GM12892 (cell line): ENCODE results near the gene TBC1D25.
"Not testable (repeated sequence)": the region's sequence is repeated elsewhere in the genome, so short reads cannot be mapped to it uniquely, and the experiment has no call there.

Experiments used
- DNase-seq: peaks from one replicate; pipeline ENCODE4 v3.0.0; 2011; ENCODE audit not compliant: insufficient read length
- FAIRE-seq: peaks from 2 replicates; lab custom pipeline; 2011; peaks lifted over from hg19 to GRCh38; lab: Jason Lieb, UNC
- POLR2A ChIP-seq: IDR thresholded peaks from 2 replicates; pipeline ENCODE4 v1.6.1; 2011; ENCODE audit warnings: low read depth, low read length, control low read depth
- POLR2AphosphoS5 ChIP-seq: IDR thresholded peaks from 2 replicates; pipeline ENCODE4 v1.6.1; 2011; ENCODE audit warnings: low read depth, low read length, control low read depth
- TAF1 ChIP-seq: IDR thresholded peaks from 2 replicates; pipeline ENCODE4 v1.6.1; 2011; ENCODE audit warnings: low read depth, mild to moderate bottlenecking, control low read depth, low read length, borderline replicate concordance

TBC1D25 gene

DNA sequence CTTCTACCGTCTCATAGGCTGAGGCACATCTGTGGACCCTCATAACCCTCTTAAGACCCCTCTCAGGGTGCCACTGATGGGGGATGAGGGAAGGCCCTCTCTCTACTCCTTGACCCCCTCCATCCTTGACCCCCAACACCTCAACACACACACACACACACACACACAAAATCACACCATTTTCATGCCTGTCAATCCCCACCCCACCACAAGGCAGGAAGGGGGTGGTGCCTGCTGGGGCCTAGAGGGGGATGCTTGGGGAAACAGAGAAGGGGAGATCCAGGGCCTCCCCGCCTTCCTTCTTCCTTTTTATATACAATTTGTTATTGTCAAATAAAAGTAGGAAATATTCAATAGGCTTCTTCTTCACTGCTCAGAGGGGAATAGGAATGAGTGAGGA lies 19.1 kb upstream of the TBC1D25 start:
- TF ChIP-seq POLR2AphosphoS5 (no peak), TAF1 (no peak), POLR2A (no peak)
- DNase-seq: no peak
- FAIRE-seq: peak; percentile 9

DNA sequence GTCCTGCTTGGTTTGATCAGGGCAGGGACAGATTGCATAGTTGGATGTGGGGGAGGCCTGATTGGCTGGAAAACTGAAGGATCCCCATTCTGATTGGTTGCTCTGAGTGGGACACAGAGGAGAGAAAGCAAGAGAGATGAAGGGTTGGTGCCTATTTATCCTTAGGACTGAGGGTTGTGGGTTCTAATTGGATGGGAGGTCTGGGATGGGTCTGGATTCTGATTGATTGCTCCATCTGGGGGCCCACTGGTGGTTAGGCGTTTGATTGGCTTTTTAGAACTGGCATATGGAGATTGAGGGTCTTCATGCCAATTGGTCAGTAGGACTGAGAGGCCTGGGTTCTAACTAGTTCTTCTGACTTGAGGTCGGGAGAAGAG lies 18.6 kb upstream of the TBC1D25 start:
- no peak for FAIRE-seq

DNA sequence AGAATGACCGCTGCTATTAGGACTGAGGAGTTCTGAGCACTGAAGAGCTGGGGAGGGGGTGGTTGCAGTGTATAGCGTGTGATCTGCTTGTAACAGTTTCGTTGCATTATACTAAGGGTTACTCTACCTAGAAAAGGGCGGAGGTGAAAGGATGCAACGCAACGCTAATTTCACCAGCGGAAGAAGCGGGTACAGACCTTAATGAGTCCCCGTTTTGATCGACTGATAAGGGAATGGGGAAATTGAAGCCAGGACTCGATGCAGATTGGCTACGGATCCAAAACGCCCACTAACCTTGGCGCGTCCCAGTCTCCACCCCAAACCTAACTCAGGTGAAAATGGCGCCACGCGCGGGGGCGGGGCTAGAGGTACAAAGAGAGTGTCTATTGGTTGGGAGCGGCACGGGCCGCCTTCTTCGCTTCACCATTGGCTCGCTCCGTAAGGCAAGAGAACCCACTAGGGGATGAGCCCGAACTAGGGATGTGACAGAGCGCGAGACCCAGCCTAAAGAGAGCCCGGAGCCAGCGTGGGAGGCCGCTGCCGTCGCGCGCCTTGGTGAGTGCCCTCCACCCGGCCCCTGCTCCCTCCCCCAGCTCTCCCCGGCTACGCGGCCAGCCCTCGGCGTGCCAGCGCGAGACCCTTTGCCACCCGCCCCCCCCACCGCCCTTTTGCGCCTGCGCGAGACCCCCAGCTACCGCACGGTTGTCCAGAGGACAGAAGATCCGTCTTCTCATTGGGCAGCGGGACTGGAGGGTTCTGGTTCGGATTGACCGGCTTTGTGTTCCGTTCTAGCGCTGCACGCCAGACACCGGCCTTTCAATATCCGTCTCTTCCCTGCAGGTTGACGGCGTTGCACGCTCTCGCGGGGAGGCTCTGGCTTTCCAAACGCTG lies 17.9 kb upstream of the TBC1D25 start, which contains the start of gene EBP:
Gene EBP, plus strand, starts transcription at position 456 of the 891 bp plus-strand sequence. CDS start 1,964 bp downstream, outside the sequence.
- peak; percentile 84 for DNase-seq
- TF ChIP-seq POLR2AphosphoS5: peak; percentile 47; the same call in 1 of the 2 replicates
- TF ChIP-seq POLR2A: peak; percentile 79; the same call in 1 of the 2 replicates
- no peak for TF ChIP-seq TAF1
- peak; percentile 84 for FAIRE-seq

More for the DNA sequence above, 18.6 kb upstream of the TBC1D25 start:
- DNase-seq: no peak
- TF ChIP-seq TAF1: no peak
- no peak for TF ChIP-seq POLR2A
- TF ChIP-seq POLR2AphosphoS5: no peak

DNA sequence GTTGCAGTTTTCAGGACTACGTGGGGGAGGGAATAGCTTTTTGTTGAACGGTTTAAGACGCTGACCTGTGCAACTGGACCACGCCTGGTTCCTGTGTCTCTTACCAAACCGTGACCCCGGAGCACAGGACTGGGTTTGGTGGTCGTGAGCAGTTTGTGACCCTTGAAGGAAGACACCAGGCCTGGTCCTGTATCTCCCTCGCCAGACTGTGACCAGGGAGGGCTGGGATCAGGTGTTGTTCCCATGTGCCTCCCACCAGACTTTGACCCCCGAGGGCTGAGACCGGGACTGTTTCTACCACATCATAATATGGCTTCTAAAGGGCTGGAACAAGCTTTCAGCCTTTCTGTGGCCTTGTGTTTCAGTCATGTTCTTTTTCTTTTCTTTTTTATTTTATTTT lies 17.2 kb upstream of the TBC1D25 start:
- FAIRE-seq (no peak), DNase-seq (no peak)
- no peak for TF ChIP-seq POLR2A
- no peak for TF ChIP-seq POLR2AphosphoS5
- TF ChIP-seq TAF1: no peak

DNA sequence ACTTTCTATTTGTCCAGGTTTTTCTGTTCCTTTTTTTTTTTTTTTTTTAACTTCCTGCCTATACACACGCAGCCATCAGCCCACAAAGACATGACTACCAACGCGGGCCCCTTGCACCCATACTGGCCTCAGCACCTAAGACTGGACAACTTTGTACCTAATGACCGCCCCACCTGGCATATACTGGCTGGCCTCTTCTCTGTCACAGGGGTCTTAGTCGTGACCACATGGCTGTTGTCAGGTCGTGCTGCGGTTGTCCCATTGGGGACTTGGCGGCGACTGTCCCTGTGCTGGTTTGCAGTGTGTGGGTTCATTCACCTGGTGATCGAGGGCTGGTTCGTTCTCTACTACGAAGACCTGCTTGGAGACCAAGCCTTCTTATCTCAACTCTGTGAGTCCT lies 15.8 kb upstream of the TBC1D25 start:
- no peak for DNase-seq
- TF ChIP-seq TAF1: no peak
- TF ChIP-seq POLR2AphosphoS5: no peak
- TF ChIP-seq POLR2A: no peak
- no peak for FAIRE-seq

DNA sequence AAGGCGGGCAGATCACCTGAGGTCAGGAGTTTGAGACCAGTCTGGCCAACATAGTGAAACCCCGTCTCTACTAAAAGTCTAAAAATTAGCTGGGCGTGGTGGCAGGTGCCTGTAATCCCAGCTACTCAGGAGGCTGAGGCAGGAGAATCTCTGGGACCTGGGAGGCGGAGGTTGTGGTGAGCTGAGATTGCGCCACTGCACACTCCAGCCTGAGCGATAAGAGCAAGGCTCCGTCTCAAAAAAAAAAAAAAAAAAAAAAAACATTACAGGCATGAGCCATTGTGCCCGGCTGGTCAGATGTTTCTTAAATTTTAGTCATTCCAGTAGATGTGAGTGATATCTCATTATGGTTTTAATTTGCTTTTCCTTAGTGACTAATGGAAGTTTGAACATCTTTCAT lies 13.7 kb upstream of the TBC1D25 start:
- FAIRE-seq, DNase-seq: not testable (repeated sequence)

DNA sequence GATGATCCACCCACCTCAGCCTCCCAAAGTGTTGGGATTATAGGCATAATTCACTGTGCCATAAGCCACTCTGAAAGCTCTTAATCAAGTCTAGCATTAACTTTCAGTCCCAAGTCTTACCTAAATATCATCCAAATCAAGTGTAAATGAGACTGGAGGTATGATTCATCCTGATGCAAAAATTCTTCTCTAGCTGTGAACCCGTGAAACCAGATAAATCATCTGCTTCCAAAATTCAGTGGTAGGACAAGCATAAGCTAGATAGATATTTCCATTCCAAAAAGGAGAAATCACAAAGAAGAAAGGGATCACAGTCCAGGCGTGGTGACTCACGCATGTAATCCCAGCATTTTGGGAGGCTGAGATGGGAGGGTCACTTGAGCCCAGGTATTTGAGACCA lies 8.8 kb upstream of the TBC1D25 start:
- DNase-seq: no peak
- TF ChIP-seq TAF1 (no peak), POLR2A (no peak), POLR2AphosphoS5 (no peak)
- no peak for FAIRE-seq

DNA sequence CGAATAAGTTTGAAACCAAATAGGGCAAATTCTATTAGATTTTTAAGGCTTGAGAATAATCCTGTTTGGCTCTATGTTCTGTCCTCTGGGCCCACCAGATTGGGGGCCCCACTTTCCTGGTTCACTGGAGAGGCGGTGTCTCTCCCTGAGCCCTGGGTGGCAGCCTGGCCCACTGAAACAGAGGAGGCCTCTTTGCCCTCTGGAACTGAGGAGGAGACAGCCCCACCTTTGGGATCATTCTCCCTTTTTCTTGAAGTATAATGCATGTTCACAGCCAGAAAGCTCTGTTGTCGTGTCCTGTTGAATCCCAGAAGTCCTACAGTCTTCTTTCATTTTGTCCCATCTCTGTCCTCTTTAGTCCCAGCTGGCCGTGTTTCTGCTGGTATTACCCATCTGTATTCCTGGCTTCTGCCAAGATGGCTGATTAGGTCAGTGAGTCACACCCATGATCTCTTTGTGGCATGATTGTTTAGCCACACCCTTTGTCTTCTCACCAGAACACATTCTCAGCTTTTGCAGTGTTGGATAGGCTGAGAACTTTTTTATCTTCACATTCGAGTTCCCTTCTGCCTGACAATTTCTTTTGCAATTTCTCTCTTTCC lies 8.1 kb upstream of the TBC1D25 start:
- TF ChIP-seq POLR2A (no peak), TAF1 (no peak), POLR2AphosphoS5 (no peak)
- DNase-seq (no peak), FAIRE-seq (no peak)

DNA sequence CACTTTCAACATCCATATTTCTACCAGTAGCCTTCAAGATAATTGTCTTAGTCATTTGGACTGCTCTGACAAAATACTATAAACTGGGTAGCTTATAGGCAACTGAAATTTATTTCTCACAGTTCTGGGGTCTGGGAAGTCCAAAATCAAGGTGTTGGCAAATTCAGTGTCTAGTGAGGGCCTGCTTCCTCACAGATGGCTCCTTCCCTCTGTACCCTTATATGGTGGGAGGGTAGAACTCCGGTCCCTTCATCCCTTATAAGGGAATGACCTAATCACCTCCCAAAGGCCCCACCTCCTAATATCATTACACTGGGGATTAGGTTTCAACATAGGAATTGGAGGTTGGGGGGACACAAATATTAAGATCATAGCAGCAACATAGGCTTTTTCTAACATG lies 7.4 kb upstream of the TBC1D25 start:
- DNase-seq: no peak
- TF ChIP-seq POLR2AphosphoS5: no peak
- FAIRE-seq: no peak

DNA sequence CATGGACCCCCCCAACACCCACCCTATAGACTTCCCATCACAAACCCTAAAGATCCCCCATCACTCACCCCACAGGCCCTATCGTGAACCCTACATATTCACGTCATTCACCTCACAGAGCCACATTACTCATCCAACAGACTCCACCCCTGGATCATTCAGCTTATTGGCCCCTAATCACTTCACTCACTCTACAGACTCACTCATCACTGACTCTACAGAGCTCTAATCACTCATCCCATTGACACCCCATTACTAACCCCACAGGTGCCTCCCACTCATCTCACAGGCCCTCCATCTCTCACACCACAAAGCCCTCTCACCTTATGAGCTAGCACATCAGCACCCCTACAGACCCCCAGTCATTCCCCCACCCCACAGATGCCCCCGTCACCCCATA lies 6.3 kb upstream of the TBC1D25 start:
- DNase-seq (no peak), FAIRE-seq (no peak)
- TF ChIP-seq TAF1: no peak
- no peak for TF ChIP-seq POLR2A
- TF ChIP-seq POLR2AphosphoS5: no peak

DNA sequence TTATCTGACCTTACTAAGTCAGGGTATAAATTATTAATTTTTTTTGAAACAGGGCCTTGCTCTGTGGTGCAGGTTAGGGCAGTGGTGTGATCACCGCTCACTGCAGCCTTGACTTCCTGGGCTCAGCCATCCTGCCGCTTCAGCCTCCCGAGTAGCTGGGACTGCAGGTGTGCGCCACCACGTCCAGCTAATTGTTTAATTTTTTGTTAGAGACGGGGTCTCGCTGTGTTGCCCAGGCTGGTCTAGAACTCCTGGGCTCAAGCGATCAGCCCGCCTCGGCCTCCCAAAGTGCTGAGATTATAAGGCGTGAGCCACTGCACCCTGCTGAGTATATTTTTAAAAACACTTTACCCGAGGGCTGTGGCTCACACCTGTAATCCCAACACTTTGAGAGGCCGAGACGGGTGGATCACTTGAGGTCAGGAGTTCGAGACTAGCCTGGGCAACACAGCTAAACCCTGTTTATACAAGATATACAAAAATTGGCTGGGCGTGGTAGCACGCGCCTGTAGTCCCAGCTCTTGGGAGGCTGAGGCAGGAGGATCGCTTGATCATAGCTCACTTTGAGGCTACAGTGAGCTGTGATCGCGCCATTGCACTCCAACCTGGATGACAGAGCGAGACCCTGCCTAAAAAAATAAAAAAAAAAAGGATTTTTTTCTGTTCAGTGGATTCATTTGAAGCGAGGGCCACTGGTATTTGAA lies 721 bp upstream of the TBC1D25 start:
- no peak for FAIRE-seq
- TF ChIP-seq POLR2A (no peak), POLR2AphosphoS5 (no peak), TAF1 (no peak)

DNA sequence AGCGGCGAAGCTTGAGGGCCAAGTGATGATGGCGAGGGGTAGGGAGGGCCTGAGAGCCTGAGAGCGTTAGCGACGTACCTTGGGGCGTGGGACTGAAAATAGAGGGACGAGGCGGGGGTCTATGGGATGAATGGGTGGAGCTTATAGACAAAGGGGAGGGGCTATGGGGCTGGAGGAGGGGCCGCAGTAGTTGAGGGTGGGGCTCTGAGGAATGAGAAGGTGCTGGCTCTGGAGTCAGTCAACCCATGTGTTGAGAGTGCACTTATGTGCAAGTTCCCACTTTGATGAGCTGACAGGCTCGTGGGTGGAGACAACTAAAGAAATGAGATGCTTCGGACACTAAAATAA lies 488 bp downstream of the TBC1D25 start:
- no peak for TF ChIP-seq POLR2AphosphoS5
- 0 out of 2 replicates have a peak, but pooled peaks have one; percentile 1 for TF ChIP-seq POLR2A
- no peak for FAIRE-seq
- DNase-seq: no peak

More for the DNA sequence above, 721 bp upstream of the TBC1D25 start:
- no peak for DNase-seq
